Measurements from ENCODE around the gene TRIM22.
"Not testable (repeated sequence)": the region's sequence is repeated elsewhere in the genome, so short reads cannot be mapped to it uniquely, and the experiment has no call there.

TRIM22 gene

GRCh38 chr11:5691238-5691963 is 1.8 kb downstream of the TRIM22 start:
- DNase-seq (ENCODE audit: low read depth), result not testable (repeated sequence)

DNA sequence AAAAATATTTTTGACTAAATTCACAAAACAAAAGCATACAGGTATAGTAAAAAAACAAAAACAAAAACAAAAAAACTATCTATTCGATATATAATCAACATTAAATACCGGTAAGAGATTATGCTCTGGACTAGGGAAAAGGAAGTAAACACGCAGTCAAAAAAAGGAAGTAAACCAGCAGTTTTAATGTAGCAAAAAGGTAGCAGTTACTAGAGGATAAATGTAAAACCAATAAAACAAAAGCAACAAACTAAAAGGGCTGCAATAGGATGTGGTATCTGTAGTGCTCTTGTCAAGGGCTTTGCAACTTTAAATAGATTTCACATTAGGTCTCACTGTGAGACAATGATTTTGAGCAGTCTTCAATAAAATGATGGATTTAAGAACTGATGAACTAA is 2.4 kb downstream of the TRIM22 start:
- no peak for DNase-seq (ENCODE audit: low read depth)

GRCh38 chr11:5694642-5695041 is 5.1 kb downstream of the TRIM22 start:
- no peak for DNase-seq (ENCODE audit: low read depth)

DNA sequence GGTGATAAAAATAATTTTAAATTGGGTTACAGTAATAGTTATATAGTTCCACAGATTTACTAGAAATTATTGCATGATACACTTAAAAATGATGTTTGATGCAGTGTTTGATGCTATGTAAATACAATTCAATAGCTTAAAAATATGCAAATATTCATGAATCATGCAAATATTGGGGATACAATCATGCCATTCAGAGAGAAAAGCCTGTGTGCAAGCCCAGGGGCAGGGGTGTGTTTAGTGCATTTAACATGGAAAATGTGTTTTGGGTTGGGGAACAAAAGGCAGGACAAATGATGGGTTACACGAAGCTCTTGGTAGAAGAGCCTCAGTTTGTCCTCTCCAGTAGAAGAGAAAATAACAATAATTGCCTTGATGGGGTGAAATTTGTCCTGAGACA is 6.0 kb downstream of the TRIM22 start:
- DNase-seq (ENCODE audit: low read depth), result no peak

- no peak for DNase-seq (ENCODE audit: low read depth)
These were observed 6.6 kb downstream of the TRIM22 start for GRCh38 chr11:5696210-5696609.

DNA sequence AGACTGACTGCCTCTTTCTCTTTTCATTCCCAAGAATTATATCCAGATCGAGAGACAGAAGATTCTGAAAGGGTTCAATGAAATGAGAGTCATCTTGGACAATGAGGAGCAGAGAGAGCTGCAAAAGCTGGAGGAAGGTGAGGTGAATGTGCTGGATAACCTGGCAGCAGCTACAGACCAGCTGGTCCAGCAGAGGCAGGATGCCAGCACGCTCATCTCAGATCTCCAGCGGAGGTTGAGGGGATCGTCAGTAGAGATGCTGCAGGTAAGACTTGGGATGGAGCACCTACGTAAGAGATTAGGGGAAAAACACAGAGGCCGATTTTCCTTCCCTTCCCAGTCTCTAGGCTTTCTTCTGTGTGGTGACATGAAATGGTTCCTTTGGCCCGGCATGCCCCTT is 8.7 kb downstream of the TRIM22 start:
- DNase-seq (ENCODE audit: low read depth), result no peak

- DNase-seq (ENCODE audit: low read depth), result no peak
These were observed 10.9 kb downstream of the TRIM22 start for GRCh38 chr11:5700421-5701054.

DNA sequence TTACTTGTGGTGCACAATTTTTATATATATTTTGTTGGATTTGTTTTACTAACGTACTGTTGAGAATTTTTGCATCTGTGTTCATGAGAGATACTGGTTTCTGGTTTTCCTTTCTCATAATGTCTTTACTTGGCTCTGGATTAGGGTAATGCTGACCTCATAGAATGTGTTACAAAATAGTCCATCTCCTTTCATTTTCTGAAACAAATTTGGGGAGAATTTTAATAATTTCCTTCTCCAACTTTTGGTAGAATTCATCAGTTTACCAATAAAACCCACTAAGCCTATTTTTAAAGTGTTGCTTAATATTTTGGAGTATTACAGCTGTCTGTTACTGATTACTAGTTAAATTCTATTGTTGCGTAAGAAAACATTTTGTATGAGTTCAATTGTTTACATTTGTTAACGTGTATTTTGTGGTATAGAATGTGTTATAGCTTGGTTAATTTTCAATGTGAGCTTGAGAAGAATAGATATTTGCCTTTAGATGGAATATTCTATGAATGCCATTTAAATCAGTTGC is 11.5 kb downstream of the TRIM22 start:
- DNase-seq (ENCODE audit: low read depth), result no peak

- no peak for DNase-seq (ENCODE audit: low read depth)
These were observed 14.3 kb downstream of the TRIM22 start for GRCh38 chr11:5703741-5704536.

GRCh38 chr11:5705688-5706087 is 16.1 kb downstream of the TRIM22 start:
- DNase-seq (ENCODE audit: low read depth), result no peak

DNA sequence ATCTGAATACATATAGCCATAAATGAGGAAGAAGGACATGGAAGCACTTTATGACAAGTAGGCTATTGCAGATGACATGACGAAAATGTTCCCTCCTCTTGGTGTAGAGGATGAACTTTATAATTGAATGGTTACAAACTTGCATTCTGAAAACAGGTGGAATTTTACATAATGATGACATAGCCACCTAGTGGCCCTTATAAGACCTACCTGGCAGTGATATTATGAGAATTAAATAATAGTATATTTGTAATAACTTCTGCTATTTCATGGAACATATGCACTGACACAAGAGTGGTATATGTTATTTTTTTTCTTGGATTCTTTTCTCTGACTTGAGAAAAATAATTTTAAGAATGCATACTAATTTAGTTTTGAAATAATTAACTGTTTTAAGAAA is 22.9 kb downstream of the TRIM22 start:
- no peak for DNase-seq (ENCODE audit: low read depth)

GRCh38 chr11:5713695-5714094 is 24.1 kb downstream of the TRIM22 start:
- no peak for DNase-seq (ENCODE audit: low read depth)

GRCh38 chr11:5716518-5716917 is 26.9 kb downstream of the TRIM22 start:
- not testable (repeated sequence) for DNase-seq (ENCODE audit: low read depth)

GRCh38 chr11:5719703-5720495 is 30.3 kb downstream of the TRIM22 start:
- DNase-seq (ENCODE audit: low read depth), result no peak

GRCh38 chr11:5722622-5723021 is 33.0 kb downstream of the TRIM22 start:
- no peak for DNase-seq (ENCODE audit: low read depth)

DNA sequence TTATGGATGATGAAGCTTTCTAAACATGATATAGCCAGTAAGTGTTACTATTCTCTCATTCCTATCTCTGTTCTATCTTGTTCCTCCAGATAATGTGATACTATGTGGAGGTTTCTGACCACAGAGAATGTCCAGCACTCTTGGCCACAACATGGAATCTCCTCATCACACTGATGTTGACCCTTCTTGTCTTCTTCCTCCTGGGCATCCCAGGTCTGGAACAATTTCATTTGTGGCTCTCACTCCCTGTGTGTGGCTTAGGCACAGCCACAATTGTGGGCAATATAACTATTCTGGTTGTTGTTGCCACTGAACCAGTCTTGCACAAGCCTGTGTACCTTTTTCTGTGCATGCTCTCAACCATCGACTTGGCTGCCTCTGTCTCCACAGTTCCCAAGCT is 36.8 kb downstream of the TRIM22 start:
- no peak for DNase-seq (ENCODE audit: low read depth)

DNA sequence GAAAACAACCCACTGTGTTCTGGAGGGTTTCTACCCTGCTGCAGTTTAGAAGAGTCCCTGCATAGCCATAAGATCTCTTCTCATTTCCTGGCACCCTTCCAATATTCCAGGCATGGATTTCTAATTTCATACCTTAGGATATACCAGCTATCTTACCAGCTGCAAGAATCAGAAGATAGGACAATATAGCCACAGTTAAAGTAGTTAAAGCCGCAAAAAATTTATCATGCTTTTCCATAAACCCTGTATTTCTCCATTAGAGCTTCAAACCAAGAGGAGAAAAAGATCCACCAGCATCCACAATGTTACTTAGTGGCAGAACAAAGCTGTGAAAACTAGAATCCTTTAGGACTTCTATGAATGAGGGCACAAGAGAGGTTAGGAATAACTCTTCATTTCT is 38.1 kb downstream of the TRIM22 start:
- DNase-seq (ENCODE audit: low read depth), result no peak

DNA sequence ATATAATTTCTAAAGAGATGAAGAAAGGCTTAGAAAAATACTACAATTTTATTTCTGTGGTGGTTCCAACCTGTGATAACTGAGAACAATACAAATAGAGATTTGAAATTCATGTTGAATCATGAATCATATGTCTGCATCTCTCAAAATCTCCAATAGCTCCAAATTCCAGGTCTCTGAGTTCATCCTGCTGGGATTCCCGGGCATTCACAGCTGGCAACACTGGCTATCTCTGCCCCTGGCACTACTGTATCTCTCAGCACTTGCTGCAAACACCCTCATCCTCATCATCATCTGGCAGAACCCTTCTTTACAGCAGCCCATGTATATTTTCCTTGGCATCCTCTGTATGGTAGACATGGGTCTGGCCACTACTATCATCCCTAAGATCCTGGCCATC is 46.8 kb downstream of the TRIM22 start, which contains the start of gene OR56B1:
OR56B1 (plus strand) TSS at position 53 of the 400 bp plus-strand sequence; CDS start at position 122, 69 bp downstream.
- DNase-seq (ENCODE audit: low read depth), result no peak

DNA sequence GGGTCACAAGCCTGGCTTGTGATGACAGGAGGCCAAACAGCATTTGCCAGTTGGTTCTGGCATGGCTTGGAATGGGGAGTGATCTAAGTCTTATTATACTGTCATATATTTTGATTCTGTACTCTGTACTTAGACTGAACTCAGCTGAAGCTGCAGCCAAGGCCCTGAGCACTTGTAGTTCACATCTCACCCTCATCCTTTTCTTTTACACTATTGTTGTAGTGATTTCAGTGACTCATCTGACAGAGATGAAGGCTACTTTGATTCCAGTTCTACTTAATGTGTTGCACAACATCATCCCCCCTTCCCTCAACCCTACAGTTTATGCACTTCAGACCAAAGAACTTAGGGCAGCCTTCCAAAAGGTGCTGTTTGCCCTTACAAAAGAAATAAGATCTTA is 47.5 kb downstream of the TRIM22 start:
- DNase-seq (ENCODE audit: low read depth), result peak; percentile 28

GRCh38 chr11:5737670-5738392 is 48.2 kb downstream of the TRIM22 start:
- DNase-seq (ENCODE audit: low read depth), result no peak

- no peak for DNase-seq (ENCODE audit: low read depth)
These were observed 48.8 kb downstream of the TRIM22 start for GRCh38 chr11:5738431-5738830.
